GM19238 (cell line): ENCODE data around the gene PDE8A.

ENCODE experiments used
- DNase-seq: peaks from one replicate; pipeline ENCODE4 v3.0.0; 2011; ENCODE audit warnings: low spot score; ENCODE audit not compliant: insufficient read length

The PDE8A gene

DNA sequence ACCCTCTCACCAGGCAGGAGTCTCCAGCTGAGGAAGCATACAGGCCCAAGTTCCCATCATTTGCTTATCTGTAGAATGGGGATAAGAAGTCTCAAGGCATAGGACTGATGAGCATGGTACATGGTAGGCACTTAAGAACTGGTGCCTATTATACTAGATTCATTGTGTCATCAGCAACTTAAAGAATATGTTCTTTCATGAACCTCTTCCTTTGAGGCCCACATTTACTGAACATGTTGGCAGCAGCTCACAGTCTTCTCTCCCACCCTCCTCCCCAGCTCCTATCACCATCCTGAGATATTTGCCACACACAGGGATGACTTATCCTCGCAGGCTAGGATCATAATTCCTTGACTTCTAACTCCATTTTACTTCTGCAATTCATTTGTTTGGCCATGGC lies 142.5 kb downstream of the PDE8A start:
- DNase-seq = no peak

DNA sequence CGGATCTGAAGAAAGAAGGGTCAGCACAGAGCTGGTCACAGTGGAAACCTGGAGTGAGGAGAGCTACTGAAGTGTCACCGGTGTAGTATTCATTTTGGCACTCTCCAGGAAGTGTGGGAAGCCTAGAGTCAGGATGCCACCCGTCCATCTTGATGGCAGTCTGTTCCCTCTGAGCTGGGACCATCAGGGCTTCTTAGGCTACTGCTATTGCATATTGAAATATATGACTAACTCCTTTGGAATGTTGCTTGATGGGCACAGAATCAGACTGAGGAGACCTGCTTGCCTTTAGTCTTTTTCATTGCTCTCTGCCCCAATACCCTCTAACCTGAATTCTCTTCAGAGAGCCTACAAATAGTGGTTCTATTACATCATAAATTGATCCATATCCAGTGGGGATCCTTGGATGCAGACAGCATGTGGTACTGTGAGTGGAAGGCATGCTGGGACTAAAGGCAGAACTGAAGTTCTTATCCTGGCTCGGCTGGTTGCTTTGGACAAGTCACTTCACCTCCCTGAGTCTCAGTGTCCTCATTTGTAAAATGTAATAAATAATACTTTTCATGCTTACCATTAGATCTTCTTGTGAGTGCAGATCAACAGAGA lies 143.5 kb downstream of the PDE8A start:
- DNase-seq = no peak

DNA sequence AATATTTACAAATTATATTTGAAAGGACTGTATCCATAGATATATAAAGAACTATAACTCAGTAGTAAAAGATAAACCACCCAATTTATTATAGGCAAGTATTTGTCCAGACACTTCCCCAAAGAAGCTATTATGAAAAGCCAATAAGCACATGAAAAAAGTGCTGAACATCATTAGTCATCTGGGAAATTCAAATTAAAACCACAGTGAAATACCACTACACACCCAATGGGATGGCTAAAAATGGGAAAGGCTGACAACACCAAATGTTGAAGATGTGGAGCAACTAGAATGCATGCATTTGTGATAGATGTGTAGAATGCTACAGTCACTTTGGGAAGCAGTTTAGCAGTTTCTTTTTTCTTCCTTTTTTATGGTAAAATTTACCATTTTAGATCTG lies 147.0 kb downstream of the PDE8A start:
- no peak for DNase-seq

DNA sequence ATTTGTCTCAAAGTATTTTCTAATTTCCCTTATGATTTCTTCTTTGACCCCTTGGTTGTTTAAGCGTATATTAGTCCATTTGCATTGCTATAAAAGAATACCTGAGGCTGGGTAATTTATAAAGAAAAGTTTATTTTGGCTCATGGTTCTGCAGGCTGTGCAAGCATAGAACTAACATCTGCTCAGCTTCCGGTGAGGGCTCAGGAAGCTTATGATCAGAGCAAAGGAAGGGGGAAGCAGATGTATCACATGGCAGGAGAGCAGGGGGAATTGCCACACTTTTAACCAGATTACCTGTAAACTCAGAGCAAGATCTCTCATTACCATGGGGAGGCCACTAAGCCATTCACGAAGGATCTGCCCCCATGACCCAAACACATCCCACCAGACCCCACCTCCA lies 148.2 kb downstream of the PDE8A start:
- no peak for DNase-seq

DNA sequence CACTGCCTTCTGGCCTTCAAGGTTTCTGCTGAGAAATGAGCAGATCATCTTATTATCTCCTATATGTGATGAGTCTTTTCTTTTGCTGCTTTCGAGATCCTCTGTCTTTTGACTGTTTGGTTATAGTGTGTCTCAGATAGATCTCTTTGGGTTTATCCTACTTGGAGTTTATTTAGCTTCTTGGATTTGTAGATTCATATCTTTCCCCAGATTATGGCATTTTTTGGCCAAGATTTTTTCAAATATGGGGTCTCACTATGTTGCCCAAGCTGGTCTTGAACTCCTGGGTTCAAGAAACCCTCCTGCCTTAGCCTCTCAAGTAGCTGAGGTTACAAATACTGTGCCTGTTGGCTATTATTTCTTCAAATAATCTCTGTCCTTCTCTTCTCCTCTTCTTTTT lies 150.3 kb downstream of the PDE8A start:
- DNase-seq = no peak

DNA sequence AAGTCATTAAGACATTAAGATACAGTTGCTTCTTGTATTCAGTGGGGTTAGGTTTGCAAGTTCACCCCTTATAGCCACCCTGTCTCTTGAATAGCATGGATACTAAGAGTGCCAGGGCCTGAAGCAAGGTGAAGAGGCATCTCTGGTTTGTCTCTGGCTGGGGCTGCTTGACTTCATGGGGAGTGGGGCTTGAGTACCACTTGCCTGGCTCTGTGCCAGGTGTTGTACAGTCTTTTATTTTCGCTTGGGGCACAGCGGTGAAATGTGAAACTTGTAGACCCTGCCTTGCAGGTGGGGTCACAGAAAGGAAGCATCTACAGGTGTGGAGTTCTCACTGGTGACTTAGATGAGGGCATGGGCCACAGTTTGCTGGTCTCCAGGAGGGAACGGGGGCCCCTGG lies 152.1 kb downstream of the PDE8A start:
- DNase-seq = no peak

DNA sequence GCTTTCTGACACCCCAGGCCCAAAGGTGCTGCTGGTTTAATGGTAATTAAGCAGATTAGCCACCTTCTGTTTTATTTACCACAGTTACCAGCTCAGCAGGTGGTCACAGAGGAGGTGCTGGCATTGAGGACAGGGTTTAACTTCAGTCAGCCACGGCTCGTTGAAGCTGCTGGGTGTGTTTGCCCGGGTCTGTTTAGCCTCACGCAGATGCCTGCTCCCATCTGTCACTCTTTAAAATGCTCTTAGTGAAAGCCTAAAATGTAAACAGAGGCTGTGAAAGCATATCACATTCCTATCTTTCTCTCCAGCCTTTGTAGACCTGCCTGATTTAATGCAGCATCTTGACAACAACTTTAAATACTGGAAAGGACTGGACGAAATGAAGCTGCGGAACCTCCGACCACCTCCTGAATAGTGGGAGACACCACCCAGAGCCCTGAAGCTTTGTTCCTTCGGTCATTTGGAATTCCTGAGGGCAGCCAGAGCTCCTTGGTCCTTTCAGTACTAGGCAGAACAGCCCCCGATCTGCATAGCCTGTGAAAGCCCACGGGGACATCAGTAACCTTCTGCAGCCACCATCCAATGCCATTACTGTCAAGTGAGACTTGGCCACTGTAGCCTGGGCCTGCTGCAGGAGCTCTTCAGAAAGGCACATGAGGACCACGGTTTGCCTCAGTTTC lies 156.0 kb downstream of the PDE8A start:
- no peak for DNase-seq

DNA sequence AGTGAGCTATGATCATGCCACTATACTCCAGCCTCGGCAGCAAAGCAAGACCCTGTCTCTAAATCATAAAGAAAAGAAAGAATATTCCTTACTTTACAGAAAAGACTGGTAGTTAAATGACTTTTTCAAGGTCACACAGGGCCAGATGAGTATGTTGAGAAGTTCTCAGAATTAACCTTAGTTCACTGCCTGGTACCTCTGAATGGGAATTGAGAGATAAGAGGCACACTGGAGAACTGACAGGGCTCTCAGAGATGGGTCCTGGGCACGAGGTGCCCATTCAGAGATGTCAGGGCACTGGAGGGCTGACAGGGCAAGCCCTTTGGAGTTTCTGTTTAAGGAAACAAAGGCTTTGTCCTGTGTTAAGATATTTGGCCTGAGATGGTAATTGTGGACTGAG lies 157.7 kb downstream of the PDE8A start:
- no peak for DNase-seq

DNA sequence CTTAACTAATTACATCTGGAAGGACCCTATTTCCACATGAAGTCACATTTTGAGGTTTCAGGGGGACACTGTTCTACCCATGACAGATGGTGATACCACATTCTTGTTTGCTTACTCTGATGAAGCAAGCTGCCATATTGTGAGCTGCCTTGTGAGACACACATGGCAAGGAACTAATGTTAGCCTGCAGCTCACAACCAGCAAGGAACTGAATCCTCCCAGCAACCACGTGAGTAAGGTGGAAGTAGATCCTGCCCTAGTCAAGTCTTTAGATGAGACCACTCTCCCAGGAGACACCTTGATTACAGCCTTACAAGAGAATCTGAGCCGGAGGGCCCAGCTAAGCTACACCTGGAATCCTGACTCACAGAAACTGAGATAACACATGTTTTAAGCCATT lies 160.1 kb downstream of the PDE8A start:
- no peak for DNase-seq

DNA sequence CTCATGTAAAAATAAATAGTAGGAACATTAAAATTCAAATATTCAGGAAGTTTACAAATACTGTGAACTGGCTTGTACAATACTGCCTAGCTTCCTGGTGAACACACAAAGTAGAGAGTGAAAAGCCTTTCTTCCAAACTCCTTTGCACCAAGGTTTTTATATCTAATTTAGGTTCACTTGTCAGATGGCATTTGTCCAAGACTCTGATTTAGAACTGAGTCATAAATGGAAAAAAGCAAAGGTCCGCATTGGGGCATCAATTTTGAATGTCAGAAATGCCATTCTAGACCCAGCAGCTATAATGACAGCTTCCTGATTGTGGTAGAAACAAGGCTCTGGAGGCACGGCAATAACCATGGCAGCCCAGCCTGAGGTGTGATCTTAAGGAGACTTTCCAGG lies 160.7 kb downstream of the PDE8A start:
- DNase-seq = no peak

DNA sequence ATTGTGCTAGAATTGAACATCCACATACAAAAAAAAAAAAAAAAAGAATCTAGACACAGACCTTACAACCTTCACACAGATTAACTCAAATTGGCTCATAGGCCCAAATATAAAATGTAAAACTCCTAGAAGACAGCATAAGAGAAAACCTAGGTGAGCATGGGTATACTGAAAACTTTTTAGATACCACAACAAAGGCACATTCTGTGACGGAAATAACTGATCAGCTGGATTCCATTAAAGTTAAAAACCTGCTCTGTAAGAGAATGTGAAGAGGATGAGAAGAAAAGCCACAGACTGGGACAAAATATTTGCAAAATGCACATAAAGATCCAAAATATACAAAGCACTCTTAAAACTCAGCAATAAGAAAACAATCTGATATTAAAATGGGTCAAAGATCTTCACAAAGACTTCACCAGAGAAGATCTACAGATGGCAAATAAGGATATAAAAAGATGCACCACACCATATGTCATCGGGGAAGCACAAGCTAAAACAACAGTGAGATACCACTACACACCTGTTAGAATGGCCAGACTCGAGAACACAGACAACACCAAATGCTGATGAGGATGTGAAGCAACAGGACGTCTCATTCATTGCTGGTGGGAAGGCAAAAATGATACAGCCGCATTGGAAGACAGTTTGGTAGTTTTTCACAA lies 167.9 kb downstream of the PDE8A start:
- no peak for DNase-seq

DNA sequence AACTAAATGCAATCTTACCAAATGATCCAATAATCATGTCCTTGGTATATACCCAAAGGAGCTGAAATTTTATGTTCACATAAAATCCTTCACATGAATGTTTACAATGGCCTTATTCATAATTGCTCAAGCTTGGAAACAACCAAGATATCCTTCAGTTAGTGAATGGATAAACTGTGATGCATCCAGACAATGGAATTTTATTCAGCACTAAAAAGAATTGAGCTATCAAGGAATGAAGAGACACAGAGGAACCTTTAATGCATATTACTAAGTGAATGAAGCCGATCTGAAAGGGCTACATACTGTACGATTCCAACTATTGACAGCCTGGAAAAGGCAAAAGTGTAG lies 168.4 kb downstream of the PDE8A start:
- no peak for DNase-seq

DNA sequence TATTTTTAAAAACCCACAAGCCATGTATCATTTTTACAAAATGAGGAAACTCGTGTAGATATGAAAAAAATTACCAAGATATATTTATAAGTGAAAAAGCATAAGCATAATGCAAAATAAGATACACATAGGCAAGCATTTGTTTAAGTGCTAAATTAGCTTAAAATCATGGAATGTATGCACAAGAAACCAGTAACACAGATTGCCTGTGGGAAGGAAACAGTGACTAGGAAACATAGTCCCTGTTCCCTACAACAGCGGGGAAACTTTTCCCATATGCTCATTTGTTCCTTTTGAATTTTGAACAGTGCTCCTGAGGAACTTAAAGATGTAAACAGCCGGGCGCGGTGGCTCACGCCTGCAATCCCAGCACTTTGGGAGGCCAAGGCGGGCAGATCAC lies 169.5 kb downstream of the PDE8A start:
- DNase-seq = no peak

DNA sequence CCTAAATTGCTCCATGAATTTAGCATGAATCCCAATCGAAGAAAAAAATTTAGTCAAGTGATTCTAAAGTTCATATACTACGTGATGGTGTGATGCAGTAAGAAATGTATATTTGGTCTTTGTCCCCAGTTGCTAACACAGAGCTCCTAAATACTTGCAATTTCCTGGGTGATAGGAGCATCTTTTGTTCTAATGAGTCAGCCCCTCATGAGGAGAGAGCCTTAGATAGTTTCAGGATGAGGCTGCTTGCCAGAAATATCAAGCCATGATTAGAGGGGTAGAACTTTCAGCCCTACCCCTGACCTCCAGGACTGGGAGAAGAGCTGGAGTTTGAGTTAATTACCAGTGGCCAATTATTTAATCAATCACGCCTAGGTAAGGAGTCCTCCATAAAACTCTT lies 170.2 kb downstream of the PDE8A start:
- no peak for DNase-seq

DNA sequence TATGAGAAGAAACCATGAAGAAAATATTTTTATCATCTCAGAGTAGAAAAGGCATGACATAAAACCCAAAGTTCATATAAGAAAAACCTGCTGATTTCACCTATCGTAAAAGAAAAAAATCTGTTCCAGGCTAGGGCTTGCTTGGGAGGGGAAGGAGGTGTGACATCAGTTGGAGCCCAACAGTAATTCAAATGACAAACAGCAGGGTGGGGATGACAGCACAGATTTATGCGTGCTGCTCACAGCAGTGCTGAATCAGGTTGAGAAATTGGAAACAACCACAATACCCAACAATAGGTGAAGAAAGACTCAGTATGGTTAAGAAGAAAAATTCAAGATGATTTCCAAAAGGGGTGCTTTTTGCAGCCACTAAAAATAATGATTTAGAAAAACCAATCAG lies 172.4 kb downstream of the PDE8A start:
- no peak for DNase-seq

DNA sequence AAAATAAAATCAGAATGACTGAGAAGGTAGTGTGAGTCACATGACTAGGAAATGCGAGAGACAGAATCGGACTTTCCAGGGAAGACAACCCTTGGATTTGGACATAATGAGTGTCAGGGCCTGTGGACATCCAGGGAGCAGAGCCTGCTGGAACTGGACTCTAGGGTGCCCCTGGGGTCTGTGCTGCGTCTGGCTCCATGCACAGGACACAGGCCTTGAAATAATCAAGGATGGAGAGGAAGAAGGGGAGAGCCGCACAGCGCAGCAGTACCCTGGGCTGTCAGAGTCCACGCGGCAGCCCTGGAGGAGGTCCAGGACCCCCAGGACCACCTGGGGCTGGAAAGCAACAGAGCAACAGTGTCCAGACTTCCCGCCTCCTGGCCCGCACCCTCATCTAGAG lies 173.7 kb downstream of the PDE8A start:
- DNase-seq = no peak

DNA sequence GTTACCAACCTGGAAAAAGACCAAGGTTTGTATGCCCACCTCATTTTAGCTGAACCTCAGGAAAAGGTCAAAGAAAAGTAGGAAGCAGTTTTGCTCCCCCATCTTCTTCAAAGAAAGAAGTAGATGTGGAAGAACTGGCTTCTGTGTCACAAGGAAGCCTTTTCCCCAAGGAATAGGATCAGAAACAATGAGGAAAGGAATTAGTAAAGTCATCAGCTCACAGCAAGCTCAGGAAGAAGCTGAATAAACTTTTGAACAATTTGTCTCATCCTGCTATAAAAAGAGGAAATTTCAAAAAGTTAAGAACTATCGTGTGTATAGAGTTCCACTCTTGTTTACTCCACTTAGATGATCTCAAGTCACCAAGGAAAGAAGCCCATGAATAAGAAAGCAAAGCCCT lies 174.2 kb downstream of the PDE8A start:
- no peak for DNase-seq

DNA sequence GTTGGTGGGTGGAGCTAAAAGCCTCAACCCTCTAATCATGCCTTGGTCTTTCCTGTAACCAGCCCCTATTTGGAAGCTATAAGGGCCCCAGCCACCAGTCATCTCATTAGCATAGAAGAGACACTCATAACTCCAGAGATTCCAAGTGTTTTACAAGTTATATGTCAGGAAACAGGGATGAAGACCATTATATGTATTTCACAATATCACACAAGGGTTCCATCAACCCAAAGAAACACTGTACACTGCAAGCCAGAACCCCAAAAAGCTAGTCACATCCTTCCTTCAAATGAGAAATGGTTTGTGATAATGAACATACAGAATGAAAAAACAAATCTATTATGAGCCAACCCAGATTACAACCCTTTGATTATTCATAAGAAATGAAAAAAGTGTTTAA lies 175.7 kb downstream of the PDE8A start:
- no peak for DNase-seq

DNA sequence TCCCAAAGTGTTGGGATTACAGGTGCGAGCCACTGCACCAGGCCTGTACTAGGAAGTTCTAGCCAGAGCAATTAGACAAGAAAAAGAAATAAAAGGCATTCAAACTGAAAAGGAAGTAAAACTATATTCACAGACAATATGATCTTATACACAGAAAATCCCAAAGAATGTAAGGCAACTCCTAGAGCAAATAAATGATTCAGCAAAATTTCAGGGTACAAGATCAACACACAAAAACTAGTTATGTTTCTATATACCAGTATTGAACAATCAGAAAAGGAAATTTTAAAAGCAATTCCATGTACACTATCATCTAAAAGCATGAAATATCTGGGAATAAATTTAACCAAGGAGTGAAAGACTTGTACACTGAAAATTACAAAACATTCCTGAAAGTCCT lies 180.6 kb downstream of the PDE8A start:
- no peak for DNase-seq

DNA sequence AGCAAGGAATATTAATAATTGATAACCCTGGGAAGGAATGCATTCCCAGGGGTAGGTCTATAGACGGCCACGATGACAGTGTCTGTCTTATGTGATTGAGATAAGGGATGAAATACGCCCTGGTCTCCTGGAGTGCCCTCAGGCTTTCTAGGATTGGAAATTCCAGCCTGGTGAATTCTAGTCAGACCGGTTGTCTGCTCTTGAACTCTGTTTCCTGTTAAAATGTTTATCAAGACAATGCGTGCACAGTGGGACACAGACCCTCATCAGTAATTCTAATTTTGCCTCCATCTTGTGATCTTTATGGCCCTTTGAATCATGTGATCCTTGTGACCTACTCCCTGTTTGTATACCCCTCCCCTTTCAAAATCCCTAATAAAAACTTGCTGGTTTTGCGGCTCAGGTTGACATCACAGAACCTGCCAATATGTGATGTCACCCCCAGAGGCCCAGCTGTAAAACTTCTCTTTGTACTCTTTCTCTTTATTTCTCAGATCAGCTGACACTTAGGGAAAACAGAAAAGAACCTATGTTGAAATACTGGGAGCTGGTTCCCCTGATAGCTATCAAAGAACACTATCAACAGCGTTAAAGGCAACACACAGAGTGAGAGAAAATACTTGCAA lies 183.3 kb downstream of the PDE8A start:
- no peak for DNase-seq

DNA sequence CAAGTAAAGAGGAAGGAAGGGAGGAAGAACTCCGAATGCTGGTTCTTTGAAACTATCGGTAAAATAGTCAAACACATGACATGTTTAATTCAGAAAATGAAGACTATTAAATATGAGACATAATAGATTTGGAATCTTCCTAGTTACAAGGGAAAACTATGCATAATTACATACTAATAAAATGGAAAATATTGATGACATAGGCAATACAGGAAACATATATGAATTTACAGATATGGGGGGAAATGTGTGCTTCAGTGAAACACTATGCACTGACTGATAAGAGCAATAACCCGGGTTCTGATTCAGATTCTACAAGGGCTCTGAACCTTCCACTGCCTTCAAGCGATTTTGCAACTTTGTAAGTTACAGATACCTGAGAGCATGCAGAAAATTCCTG lies 185.9 kb downstream of the PDE8A start:
- no peak for DNase-seq

DNA sequence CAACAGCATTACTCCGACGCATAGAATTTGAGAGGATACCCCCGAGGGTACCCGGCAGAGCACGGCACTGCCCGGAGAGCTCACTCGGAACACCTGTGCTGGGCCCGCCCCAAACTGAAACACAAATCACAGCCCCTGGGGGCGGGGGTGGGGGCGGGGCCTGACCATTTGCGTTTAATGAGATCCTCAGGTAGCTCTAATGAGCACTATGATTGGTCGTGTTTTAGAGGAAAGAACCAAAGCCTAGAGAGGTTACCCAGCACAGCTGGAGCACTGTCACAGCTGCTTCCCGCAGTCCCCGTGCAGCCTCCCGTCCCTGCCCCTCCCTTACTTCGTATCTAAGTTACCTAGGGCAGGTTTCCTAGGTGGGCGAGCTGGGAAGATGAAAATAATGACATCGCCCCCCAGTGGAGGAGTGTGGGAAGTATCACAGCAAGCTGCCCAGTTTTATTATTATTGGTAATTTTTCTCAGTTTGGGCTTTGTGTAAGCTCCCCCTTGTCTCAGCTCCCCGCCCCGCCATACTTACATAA lies 187.1 kb downstream of the PDE8A start:
- DNase-seq = peak; percentile 13

DNA sequence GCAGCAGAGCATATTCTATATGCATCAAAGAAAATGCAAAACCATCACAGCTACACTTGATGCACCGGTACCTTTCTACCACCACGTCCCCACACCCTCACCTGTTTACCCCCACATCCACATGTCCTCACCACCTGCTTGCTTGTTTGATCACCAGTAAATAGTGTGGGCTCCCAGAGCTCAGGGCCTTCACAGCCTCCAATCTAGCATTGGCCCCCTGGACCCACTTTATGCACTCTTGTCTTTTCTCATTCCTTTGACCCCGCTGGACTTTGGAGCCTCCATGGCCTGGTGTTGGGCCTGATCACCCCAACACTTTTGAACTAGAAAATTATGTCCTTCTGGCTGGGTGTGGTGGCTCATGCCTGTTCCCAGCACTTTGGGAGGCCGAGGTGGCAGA lies 190.1 kb downstream of the PDE8A start:
- no peak for DNase-seq
